ENCODE measurements around the gene ZEB1.
"Not testable (repeated sequence)": the region's sequence is repeated elsewhere in the genome, so short reads cannot be mapped to it uniquely, and the experiment has no call there.

ZEB1 gene

DNA sequence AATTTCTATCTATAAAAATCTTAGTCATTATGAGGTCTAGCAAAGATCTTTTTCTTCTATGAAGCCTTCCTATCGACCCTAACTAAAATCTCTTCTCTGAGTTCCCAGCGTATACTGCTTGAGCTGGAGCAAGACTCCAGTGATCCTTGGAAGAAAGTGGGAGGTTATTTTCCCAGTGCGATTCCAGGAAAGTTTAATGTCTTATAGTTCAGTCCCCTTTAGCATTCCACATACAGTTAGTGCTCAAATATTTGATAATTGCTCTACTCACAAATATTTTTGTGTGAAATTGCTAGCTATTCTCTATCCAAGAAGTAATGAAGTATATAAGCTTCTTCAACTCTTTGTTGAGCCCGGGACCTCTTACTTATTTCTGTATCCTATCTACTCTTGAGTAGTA lies 47.7 kb downstream of the ZEB1 start:
- DNase-seq (ENCODE audit: low read depth): no peak

DNA sequence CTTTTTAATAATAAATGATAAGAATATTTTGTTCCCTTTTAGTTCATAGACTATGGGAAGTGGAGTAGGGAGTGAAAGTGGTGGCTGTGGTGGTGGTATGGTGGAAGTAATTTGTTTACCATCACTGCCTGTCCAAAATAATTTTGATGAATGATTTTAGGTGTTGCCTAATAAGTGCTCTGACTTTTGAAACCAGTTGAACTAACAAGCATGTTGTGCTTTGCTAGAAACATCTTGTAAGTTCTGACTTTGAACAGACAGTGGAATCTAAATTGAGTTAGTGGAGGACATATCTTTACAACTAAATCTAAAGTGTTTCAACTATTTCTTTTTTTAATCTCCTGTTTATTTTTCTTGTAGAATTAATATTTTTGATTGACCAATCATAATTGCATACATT lies 49.7 kb downstream of the ZEB1 start:
- DNase-seq (ENCODE audit: low read depth): no peak

DNA sequence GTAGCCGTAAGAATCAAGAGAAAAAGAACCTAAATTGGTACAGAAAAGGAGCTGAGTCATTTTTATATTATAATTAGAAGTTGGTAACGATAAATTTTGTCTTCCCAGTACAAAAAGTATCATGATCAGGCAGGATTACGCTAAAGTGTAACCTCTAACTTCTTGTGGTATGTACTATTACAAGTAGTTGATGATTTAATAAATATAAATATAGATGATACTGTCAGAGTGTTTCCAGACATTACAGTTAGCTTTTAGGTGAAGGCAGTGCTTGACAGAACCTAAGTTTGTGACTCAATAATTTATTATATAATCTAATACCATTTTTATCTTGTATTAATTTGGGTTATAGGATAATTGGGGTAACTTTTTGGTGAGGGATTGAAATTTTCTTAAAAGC lies 53.4 kb downstream of the ZEB1 start:
- no peak for DNase-seq (ENCODE audit: low read depth)

DNA sequence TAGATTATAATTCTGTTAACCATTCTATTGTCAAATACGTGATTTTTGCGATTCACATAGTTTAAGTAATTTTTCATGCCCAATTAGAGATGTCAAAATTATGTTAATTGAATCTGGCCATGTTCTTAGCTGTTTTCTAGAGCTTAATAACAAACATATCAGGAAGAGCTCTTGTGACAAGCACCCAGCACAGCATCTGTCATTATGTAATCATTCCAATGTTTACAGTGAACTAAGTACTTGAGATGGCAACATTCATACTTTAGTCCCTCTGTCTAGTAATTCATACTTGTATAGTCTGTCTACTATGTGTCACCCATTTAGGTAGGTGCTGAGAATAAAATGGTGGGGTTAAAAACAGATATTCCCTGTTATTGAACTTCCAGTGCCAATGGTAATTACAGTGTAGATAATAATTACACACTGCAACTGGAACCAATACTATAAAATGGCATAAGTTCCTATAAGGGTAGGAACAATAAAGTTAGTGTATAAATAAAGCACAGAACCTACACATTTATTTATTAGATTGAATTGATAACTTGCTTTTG lies 55.2 kb downstream of the ZEB1 start:
- no peak for DNase-seq (ENCODE audit: low read depth)

DNA sequence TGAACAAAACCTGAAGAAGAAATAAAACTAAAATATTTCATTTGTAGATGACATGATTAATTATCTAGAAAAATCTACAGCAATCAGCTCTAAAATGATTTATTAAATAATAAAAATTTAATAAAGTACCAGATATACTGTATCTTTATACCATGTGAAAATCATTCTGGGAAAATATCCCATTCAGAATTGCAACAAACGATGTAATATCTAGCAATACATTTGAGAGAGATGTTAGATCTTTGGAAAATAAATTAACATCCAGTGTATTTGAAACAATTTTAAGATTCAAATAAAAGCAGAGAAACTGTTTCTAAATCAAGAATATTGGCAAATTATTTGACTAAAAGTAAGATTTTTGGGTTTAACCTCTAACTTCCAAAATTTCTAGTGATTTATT lies 62.2 kb downstream of the ZEB1 start:
- DNase-seq (ENCODE audit: low read depth): no peak

DNA sequence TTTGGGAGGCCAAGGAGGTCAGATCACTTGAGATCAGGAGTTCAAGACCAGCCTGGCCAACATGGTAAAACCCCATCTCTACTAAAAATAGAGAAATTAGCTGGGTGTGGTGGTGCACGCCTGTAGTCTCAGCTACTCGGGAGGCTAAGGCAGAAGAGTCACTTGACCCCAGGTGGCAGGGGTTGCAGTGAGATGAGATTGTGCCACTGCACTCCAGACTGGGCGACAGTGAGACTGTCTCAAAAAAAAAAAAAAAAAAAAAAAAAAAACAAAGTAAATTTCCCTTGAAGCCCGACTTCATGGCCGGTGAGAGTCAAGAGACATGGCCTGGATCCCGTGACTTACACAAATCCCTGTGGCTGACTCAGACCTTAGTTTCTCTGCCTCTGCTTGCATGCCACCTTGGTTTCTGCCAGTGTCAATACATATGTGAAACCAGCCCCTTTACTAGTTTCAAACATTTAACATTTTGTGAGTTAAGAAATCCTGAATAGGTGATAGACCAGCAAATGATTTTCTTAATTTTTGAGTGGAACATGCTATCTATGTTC lies 62.8 kb downstream of the ZEB1 start:
- no peak for DNase-seq (ENCODE audit: low read depth)

DNA sequence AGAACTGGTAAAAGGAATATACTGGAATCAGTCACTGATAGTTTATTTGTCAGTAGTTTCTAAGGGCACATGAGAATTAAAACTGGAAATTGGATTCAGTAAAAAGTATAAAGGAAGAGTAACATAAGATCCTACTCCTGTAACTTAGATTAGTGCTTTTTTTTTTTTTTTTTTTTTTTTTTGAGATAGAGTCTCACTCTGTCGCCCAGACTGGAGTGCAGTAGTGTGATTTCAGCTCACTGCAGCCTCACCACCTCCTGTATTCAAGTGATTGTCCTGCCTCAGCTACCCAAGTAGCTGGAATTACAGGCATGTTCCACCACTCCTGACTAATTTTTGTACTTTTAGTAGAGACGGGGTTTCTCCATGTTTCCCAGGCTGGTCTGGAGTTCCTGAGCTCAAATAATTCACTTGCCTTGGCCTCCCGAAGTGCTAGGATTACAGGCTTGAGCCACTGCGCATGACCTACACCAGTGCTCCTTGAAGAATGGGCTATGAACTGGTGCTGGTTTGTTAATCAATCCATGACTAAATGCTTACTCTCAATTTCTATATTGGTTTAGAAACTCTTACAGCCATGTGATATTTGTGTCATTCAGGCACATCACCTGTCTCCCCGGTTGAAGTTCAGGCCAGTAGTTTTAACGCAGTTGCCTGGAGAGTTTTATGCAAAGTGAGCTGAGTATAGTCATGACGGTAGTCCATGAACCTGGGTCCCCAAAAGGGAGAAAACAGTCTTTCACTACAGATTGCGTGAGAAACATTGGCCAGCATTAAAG lies 65.0 kb downstream of the ZEB1 start:
- no peak for DNase-seq (ENCODE audit: low read depth)

DNA sequence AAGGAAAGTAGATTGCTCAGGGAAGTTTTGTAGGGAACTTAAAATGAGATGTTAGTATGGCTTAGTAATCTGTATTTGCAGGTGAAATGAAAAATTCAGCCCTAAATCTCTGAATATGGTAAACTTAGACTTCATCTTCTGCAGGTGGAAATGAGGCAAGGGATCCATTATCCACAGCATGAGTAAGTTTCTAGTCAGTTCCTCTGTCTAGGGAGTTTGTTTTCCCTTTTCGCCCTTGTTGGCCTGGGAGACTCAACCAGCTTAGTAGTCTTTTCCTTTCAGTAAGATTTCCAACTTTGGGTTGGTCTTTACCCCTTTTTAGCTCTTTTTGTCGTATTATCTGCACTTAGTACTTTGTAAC lies 65.6 kb downstream of the ZEB1 start:
- DNase-seq (ENCODE audit: low read depth): no peak

DNA sequence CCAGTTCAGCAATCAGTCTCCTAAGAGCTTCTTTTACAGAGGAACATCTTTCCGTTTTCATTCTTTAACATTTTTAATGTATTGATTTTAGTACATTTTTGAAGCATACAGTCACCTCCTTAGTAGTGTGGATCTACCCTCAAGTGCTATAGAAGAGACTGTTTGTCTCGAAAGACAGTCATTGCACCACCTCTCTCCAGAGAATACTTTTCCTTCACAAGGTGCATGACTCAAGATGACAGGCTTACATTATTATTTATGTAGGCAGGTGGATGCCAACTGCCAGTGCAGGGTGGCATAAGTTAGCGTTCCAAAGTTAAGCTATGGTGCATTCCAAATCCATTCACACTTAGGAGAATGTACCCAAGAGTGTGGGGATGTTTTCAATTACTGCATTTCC lies 71.8 kb downstream of the ZEB1 start:
- no peak for DNase-seq (ENCODE audit: low read depth)

DNA sequence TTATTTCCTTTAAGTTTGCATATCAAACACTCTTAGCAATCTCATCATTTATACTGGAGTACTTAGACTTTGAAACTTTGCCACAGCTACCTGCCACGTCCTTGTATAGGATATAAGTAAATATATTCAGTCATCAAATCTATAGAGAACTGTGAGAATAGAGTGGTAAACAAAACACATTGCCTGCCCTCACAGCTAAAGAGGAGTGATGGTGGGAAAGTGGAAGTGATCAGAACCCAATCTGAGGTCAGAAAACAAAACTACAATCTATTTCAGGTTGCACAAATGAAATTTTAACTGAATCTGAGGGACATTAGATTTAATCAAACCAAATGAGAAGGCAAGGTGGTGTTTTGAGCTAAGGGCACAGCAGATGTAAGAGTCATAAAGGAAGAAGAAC lies 74.8 kb downstream of the ZEB1 start:
- no peak for DNase-seq (ENCODE audit: low read depth)

DNA sequence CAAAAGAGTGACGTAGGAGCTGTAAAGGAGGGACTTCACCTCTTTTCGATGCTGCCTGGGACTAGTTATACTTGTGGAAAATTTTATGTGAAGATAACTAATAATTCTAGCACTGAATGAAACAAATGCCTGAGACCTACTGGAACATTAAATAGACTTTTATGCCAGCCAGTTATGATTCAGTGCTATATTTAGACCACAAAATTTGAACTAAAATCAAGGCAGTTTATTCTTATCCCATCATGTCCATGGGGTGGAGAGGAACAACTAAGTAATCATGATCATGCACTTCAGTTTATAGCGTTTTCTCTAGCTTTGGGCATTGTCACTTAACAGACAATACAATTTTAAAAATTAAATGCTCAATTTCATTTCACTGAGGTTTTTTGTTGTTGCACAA lies 76.7 kb downstream of the ZEB1 start:
- no peak for DNase-seq (ENCODE audit: low read depth)

DNA sequence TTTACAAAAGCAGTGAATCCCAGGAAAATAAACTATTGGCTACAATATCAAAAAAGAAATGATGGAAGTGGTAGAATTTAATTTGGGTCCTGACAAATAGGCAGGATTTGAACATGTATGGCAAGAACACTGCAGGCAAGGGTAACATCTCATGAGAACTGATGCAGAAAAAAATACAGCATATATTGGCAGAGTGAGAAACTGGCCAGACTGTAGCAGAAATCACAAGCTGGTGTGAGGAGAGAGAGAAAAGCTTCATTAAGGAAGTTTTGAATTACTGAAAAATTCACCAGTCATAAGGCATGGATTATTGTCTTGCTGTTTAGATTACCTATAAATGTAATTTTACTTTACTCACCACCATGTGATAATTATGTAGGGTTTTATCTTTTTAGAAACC lies 77.4 kb downstream of the ZEB1 start:
- no peak for DNase-seq (ENCODE audit: low read depth)

DNA sequence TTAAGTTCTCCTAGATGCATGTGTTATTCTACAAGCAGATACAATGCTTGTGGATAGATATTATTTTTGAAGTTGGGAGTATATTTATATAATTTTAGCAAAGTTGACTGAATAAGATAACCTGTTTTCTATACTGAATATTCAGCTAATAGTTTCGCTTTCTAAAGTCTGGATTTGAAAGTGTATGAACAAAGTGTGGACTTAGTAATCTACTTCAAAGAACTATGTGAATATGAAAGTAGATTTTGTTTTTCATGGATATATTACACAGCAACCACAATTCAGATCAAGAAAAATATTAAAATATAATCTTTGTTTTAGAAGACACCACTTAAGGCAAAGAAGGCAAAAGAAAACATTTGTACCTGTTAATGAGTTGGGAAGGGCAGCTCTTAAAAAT lies 78.8 kb downstream of the ZEB1 start:
- DNase-seq (ENCODE audit: low read depth): no peak

DNA sequence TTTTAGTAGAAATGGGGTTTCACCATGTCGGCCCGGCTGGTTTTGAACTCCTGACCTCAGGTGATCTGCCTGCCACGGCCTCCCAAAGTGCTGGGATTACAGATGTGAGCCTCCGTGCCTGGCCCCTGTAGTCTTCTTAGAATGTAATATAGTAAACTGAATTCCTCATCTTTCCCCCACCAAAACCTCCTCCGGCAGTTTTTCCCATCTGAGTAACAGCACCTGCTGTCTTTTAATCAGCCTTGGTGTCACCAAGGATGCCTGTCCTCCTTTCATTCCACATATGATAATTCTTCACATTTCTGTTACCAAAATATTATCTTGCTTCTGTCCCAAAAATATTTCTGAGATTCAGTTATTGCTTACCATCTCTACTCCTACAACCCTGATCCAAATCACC lies 80.2 kb downstream of the ZEB1 start:
- DNase-seq (ENCODE audit: low read depth): no peak

DNA sequence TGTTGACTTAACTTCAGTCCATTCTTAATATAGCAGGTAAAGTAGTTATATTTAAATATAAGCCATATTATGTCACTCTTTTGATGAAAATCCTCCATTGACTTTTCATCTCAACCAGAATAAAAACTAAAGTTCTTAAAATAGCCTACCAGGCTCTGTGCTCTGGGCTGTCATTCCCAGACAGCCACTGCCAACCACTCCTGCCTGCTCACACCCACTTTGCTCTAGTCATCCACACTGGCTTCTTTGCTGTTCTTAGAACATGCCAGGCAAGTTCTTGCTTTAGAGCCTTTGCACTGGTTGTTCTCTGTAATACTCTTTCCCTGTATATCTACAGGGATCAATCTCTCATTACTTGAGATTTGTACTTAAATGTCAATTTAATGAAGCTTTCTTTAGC lies 80.6 kb downstream of the ZEB1 start:
- no peak for DNase-seq (ENCODE audit: low read depth)

DNA sequence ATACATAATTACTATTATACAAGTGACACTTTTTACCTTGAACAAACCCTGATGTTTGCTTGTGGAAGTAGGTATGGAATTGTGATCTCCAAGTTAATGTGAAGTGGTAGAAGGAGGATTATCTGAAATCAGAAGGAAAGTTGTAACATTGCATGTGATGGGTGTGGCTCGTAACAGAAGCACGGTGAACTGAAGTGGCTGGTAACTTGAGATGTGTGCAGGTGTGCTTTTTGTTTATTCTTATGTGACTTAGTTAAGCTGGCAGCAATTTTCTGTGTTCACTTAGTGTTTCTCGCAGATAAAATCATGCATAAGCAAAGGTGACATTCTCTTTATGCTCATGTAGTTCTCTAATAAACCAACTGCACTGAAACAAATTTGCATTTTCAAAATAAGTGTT lies 82.3 kb downstream of the ZEB1 start:
- no peak for DNase-seq (ENCODE audit: low read depth)

DNA sequence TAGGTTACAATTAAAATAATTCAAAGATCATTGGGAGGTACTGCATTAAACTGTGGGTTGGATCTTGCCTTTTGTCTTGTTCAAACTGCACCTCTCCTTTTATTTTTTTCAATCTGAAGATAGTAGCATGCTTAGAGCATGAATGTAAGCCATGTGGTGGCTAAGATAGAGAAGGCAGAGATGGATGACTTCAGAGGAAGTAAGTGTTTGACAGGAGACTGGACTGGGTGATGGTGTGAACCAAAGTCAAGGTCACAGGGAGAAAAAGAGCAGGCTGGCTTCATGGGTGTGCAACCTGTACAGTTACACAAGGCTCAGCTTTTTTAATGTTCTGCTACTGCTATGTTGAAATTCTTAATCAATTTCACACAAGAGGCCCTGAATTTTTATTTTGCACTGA lies 85.6 kb downstream of the ZEB1 start:
- DNase-seq (ENCODE audit: low read depth): no peak

DNA sequence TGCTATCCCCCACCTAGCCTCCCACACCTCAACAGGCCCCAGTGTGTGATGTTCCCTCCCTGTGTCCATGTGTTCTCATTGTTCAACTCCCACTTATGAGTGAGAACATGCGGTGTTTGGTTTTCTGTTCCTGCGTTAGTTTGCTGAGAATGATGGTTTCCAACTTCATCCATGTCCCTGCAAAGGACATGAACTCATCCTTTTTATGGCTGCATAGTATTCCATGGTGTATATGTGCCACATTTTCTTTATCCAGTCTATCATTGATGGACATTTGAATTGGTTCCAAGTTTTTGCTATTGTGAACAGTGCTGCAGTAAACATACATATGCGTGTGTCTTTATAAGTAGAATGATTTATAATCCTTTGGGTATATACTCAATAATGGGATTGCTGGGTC lies 86.8 kb downstream of the ZEB1 start:
- DNase-seq (ENCODE audit: low read depth): not testable (repeated sequence)

DNA sequence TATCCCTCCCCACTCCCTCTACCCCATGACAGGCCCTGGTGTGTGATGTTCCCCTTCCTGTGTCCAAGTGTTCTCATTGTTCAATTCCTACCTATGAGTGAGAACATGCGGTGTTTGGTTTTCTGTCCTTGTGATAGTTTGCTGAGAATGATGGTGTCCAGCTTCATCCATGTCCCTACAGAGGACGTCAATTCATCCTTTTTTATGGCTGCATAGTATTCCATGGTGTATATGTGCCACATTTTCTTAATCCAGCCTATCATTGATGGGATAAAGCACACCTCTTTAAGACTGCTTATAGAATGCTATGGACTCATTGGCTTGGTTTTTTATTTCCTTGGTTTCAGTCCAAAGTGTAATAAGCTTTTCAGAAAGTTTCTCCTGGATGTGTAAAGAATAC lies 93.4 kb downstream of the ZEB1 start:
- not testable (repeated sequence) for DNase-seq (ENCODE audit: low read depth)

DNA sequence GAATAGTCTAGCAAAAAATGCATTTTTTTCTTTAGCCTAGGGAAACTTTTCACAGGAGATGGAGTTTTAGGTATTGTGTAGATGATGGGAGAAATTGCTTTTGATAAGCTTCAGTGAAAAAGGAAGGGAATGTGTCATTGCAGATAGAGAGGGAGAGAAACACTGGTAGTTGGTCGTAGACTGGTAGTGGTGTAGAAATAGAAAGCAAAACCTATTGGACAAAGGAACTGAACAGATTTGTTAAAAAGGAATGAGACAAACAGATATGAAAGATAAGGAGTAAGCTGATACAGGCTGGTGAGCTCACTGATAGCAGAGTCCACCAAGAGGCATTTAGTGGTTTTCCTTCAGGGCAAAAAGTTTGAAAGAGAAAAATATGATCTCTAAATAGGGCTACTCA lies 94.3 kb downstream of the ZEB1 start:
- no peak for DNase-seq (ENCODE audit: low read depth)

DNA sequence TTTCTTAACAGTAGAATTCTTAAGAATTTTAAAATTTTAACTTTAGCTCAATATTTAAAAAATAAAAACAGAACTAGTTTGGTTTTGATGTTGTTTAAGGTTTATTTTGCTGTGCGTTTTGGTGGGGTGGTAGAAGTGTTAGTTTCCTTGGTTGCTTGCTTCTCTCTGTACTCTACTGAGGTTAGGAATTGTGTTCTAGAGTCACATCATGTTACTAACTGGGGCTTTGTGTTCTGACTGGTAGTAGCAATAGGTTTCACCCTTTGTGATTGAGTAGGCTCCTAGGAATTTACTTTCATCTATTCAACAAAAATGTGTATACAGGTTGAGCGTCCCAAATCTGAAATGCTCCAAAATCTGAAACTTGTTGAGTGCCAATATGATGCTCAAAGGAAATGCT lies 99.5 kb downstream of the ZEB1 start:
- DNase-seq (ENCODE audit: low read depth): no peak

DNA sequence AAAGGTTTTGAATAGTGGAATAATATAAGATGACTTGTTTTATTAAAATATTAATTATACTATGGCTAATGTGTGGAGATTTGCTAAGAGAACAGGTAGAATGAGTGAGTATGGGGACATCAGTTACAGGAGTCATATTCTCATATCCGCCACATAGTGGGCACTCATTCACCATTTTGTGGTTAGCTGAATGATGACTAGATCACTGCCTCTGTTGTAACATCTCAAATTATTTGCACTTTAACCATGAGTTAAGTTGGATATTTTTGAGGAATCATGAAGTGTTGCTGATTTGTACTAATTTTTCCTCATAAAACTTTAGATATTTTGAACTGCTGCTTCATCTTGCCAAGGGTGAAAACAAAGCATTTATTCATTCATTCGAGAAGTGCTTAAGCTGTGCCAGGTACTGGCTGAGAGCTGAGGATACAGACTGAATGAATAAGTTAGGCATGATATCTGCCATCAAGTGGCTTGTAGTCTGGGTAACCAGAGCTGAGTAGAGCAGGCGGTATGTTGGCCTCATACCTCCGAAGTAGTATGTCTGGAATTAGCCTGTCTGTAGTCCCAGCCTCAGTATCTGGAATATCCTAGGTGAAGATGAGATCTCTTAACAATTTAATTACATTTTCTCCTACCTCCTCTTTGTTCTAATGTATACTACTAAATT lies 100.5 kb downstream of the ZEB1 start:
- no peak for DNase-seq (ENCODE audit: low read depth)

DNA sequence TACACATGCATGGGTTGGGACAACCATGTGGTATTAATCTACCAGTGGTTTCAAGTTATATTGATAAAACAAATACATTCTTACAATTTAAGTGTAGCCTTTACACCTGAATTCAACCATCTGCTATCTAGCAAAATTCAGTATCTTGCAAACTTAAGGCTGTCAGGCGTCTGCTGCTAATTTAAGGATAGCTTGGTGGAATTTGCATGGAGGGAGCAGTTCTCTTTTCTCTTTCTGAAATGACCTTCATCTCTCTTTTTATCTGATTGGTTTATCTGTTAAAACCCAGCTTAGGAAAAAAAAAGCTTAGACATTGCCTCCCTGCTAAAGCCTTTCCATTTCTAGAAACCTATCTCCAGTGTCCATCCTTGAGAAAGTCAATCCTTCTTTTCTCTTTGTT lies 102.3 kb downstream of the ZEB1 start:
- DNase-seq (ENCODE audit: low read depth): no peak

DNA sequence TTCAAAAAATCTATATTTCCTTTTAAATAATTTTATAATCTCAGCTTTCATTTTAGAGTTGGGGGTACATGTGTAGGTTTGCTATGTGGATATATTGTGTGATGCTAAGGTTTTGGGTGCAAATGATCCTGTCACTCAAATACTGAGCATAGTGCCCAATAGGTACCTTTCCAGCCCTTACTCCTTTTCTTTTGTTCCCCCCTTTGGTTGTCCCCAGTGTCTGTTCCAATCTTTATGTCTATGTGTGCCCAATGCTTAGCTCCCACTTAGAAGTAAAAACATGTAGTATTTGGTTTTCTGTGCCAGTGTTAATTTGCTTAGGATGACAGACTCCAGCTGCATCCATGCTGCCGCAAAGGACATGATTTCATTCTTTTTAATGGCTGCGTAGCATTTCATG lies 103.6 kb downstream of the ZEB1 start:
- DNase-seq (ENCODE audit: low read depth): no peak

Measured in activated T-cell treated with anti-CD3 and anti-CD28 coated beads for 1 hour (primary cell).